Subcutaneous adipose tissue (tissue), 4 donors: Measurements from ENCODE around the gene CHERP. TPM values are rescaled to one million over a fixed set of nuclear protein-coding genes. Genes with fewer than 3 reads are reported as not detected.

ENCODE experiments used
- total RNA-seq, 4 donors: library from RNA; depleted of rRNA; stranded (reverse); fragments of >200 nt; gene quantifications; one replicate each; pipeline ENCODE4 v1.1.0, GENCODE V29; 2016
- TF ChIP-seq, protein P1 (sequence below): fragments of 450-650 bp; IDR thresholded peaks from one replicate; pipeline ENCODE4 v1.5.1; 2016; ENCODE audit warnings: low read depth, mild to moderate bottlenecking, control low read depth, antibody characterized with exemption, moderate library complexity

Gene CHERP
- total RNA-seq, 4 donors from 2014 or later: 6.4 to 12.2 (median 10.5) TPM

DNA sequence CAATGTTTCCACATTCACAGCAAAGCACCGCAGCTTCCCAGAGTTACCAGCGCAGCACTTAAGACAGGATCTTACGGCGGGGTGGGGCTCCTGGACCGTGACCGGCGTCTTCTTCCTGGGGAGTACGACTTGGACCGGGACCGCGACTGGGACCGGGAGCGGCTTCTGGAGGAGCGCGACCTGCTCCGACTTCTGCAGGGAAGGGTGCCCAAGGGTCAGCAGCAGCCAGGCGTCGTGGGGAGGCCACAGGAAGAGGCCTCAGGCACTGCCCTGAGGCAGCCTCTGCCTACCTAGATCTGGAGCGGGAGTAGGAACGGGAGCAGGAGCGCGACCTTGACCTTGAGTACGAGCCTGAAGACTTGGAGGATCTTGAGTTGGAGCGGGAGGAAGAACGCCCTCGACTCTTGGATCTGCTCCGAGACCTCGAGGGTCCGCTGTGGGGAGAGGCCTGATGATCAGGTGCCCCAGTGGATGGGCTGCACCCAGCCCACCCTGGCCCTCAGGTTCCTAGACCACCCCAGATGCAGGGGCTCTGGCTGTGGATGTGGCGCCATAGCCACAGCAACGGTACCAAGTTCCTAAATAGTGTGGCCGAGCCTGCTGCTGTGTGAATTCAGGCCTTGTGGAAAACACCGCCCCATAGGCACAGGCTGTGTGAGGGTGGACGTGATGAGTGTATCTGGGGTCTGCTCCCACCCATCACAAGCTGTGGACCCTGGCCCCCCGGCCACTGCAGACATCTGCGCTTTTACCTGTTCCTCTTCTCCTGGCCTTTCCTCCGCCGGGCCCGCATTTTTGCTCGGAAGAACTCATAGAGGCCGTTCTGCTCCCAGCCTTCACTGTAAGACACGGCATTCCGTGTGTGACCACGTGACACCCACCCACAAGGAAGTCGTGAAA lies 21.9 kb downstream of the CHERP start:
- TF ChIP-seq, protein P1, sequence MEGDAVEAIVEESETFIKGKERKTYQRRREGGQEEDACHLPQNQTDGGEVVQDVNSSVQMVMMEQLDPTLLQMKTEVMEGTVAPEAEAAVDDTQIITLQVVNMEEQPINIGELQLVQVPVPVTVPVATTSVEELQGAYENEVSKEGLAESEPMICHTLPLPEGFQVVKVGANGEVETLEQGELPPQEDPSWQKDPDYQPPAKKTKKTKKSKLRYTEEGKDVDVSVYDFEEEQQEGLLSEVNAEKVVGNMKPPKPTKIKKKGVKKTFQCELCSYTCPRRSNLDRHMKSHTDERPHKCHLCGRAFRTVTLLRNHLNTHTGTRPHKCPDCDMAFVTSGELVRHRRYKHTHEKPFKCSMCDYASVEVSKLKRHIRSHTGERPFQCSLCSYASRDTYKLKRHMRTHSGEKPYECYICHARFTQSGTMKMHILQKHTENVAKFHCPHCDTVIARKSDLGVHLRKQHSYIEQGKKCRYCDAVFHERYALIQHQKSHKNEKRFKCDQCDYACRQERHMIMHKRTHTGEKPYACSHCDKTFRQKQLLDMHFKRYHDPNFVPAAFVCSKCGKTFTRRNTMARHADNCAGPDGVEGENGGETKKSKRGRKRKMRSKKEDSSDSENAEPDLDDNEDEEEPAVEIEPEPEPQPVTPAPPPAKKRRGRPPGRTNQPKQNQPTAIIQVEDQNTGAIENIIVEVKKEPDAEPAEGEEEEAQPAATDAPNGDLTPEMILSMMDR: no peak

DNA sequence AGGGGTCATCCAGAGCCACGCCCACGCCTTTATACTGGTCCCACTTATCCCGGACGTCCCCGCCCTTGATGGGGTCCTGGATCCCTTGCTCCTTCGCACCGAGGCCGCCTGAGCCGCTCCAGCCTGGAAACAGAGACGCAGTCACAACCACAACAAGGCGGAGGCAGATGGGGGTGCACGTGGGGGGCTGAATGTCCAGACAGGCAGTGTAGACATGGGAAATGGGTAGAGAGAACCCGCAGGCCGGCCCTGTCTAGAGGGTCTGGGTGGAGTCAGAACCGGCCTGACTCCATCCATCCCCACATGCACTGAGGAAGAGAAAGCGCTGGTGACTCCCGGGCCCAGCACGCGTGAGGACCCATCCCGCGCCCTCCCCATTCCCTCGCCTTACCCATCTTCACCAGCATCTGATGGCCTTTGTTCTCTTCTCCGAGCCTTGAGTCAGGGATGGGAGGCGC lies 23.0 kb downstream of the CHERP start:
- TF ChIP-seq, protein P1: no peak

DNA sequence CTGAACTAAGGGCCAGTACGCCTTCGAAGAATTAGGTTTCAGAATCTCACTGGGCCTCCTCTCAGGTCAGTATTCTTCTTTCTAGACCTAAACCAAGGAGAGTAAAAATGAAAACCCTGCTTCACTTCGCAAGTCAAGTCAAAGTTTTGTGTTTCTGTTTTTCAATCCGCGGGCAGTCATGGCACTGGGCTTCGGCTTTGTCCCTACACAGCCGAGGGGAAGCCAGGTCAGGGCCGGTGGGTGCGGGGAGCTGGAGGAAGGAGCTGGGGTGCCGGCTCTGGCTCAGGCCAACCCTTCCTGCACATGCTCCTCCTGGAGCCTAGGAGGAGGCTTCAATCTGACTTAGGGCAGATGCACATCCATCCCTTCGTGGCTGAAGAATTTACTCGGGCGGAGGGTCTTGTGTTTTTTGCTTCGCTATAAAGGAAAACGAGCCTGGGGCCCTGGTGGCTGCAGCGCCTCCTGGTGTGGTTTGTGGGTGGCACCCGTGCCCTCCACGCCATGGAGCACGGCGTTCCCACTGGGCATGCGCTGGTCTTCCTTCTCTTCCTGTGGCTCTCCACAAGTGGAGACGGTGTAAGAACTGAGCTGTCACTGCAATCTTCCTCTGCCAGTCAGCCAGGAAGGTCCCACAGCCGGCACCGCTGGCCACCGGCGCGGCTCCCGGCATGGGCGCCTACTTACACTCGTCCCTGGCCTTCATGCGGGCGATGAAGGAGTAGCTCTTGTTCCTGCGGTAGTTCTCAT lies 23.6 kb downstream of the CHERP start:
- TF ChIP-seq, protein P1: no peak

DNA sequence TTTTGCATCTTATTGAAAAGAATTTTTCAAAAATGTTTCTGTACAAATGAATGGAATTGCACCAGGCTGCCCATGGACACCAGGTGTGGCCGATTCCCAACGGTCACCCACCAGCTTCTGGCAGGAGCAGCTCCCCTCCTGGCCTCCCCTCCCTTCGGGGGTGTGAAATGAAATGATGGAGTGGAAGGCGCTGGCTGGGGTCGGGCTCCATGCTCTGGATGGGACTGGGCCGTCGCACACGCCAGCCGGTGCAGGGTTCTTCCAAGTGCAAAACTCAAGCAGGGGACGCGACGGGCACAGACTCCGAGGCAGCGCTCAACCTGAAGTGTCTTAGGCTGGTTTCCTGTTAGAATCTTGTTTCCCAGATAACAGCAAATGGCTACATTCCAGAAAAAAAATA lies 24.2 kb downstream of the CHERP start:
- TF ChIP-seq, protein P1: no peak

DNA sequence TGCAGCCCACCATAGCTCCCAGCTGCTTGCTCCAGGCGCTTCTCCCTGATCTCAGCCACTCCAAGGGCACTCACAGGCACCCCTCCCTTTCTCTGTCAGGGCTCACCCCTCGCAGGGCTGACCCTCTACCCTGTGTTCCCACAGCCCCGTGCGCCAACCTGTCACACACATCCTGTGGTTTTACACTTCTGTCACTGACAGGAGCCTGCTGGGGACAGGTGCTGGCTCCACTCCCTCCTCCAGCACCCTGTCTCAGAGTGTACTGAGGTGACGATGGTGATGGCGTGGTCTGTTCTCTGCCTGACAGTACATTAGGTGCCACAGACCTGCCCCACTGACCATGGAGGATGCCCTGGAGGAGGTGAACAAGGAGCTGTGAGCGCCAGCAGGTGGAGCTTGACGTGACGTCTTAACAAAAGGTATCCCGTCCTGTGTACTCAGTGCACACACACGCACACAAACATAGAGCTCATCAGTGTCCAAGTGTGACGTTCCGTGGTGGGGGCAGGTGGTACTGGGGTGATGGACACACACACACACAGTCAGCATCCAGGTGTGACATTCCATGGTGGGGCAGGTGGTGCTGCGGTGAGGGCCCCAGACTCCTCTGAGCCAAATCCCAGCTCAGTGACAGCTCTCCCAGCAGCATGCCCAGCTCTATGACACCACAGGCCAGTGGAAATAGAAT lies 25.2 kb downstream of the CHERP start:
- TF ChIP-seq, protein P1: no peak

DNA sequence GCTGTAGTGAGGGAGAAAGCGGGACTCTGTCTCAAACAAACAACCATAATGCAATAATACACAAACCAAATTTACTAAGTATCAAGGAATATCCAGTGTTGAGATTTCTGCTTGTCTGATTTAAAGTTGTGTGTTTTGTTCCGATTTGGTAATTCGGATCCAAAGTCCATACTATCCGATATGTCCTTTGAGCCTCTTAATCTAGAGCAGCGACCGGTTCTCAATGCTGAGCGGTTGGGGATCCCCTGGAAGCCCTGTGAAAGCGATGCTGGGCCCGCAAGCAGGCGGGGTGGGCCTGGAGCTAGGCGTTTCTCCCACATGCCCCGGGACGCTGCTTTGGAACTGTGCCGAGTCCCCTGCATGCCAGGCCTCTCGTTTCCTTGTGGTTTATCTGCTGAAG lies 25.9 kb downstream of the CHERP start:
- TF ChIP-seq, protein P1: no peak
